ENCODE measurements around the gene TP73.

The TP73 gene

DNA sequence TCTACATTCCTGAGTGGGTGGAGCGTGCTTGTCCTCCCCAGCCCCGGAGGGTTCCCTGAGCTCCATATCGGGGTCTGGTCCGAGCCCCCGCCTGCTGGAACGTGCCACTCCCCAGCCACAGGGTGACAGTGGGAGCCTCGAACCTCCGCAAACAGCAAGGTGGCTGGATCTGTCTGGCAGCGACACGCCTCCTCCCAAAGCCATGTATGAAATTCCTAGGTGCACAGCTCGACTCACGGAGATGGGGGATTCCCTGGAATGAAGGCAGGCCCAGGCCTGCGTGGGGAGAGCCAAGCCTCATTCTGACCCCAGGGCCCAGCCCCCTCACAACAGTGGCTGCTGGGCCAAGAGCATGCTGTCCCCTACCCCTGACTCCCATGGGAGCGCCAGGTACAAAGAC, 32.9 kb downstream of the TP73 start:
- no peak for DNase-seq (ENCODE audit: low read depth in 1 of 2, low spot score in 1 of 2)

DNA sequence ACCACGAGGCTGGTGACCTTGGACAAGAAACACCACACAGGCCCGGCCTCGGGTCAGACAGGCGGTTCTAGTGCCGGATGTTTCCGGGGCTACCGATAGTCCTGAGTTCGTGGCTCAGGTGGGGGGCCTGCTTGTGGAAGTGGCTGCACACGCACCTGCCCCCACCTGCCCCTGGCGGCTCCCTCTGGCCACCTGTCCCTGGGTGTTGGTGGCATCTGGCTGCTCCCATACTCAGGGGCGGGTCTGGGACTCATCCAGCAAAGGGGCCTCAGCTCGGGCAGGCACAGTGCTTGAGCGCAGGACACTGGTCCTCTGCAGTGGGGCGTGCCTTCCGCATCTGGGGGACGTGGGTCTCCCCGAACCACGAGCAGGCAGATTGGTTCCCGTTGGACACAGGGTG, 33.6 kb downstream of the TP73 start:
- DNase-seq (ENCODE audit: low read depth in 1 of 2, low spot score in 1 of 2) = no peak

DNA sequence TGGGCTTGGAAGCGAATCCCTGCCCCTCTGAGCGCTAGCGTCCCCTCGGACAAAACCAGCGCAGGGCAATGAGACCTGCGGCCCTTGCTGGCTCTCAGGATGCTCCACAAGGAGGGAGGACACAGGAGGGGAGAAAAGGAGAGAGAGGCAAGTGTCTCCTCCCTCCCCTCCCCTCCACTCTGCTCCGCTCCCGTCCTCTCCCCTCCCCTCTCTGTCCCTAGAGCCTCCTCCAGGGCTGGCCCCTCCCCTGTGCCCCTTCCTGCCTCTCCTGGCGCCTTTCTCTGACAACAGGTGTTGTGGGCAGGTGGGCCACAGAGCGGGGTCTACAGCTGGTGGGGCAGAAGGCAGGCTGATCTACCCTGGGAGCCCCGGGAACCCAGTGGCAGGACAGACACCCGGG, 35.2 kb downstream of the TP73 start:
- no peak for DNase-seq (ENCODE audit: low read depth in 1 of 2, low spot score in 1 of 2)

GRCh38 chr1:3688356-3689137, 36.2 kb downstream of the TP73 start:
- no peak for DNase-seq (ENCODE audit: low read depth in 1 of 2, low spot score in 1 of 2)

GRCh38 chr1:3689138-3689750, 36.9 kb downstream of the TP73 start:
- DNase-seq (ENCODE audit: low read depth in 1 of 2, low spot score in 1 of 2) = no peak

GRCh38 chr1:3690282-3691065, 38.2 kb downstream of the TP73 start:
- DNase-seq (ENCODE audit: low read depth in 1 of 2, low spot score in 1 of 2) = no peak

DNA sequence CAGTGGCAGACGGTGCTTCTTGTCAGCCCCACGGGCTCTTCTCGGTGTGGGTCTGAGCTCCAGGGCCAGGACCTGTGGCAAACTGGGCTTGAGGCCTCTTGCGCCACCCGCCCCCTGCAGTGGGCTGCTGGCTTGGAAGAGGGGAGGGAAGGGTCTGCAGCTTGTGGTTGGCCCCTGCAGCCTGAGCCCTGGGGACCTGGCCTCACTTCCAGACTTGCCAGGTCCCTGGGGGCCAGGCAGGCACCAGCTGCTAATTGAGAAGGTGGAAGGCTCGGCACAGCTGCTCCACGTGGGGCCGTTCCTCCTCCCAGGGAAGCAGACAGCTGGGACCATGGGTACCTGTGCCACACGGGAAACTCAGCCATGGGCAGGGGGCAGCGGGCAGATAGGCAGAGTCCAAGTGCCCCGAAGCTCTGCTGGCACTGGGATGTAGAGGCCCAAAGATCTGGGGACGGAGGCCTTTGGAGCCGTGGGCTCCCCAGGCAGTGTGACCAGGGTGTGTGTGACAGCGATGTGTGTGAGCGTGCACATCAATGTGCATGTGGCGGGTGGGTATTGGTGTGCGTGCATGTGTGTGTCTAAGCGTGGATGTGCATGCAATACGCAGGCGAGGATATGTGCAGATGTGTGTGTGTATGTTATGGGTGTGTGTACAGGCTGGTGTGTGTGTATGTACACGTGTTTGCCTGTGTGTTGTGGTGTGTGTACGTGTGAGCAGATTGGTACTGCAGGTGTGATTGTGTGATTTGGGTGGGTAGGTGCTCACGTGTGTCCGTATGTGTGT, 39.3 kb downstream of the TP73 start:
- no peak for DNase-seq (ENCODE audit: low read depth in 1 of 2, low spot score in 1 of 2)

DNA sequence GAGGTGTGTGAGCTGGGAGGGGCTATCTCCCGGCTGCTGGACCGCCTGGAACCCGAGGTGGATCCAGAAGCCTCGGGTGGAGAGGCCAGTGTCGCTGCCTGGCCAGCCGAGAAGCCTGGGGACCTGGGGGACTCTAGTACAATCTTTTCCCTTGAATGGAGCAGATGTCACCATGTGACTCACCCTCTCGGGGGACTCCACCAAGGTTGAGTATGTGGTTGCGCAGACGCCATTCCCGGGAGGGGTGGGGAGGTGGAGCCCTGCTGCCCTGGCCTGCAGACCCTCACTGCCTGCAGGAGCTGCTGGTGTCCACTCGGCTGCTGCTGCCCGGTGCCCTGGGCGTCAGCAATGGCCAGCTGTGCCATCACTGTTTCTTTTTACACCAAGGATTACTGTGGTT, 40.3 kb downstream of the TP73 start:
- no peak for DNase-seq (ENCODE audit: low read depth in 1 of 2, low spot score in 1 of 2)

GRCh38 chr1:3693321-3693720, 41.0 kb downstream of the TP73 start:
- DNase-seq (ENCODE audit: low read depth in 1 of 2, low spot score in 1 of 2) = no peak

DNA sequence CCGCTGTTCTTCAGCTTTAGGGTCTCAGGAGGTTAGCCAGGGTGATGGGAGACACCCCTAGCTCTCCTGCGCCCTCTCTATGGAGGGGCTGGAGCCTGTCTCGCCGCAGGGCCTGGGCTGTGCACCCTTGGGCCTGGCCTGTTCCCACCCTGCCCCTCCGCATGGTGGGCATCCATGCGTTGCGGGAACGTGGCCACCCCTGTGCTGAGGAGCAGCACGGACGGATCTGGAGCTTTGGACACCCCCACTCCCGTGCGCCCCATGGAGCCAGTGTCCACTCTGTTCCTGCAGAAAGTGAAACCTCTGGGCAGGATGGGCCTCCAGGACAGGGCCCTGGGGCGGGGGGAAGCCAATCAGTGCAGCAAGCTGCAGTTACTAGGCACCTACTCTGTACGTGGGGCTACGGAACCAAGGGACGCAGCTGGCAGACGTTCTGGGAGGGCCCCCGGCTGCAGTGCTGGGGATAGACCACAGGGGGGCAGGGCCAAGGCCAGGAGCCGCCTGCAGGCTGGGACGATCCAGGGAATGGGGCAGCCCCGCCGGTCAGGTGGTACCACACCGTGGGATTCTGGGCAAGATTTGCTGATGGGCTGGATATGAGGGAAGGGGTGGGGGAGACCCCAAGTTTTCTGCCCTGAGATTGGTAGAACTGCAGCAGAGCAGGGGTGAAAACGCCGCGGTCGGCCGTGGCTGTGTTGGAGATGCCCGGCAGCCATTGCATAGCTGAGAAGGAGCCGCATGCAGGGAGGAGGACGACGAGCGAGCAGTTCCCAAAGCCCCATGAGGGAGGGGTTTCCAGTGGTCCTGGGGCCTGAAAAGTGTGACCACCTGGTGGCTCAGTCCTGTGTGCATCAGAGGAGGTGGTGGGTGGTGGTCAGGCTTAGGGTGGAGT, 43.3 kb downstream of the TP73 start:
- peak in 1 of 2 donors; percentile 24 for DNase-seq (ENCODE audit: low read depth in 1 of 2, low spot score in 1 of 2)

- DNase-seq (ENCODE audit: low read depth in 1 of 2, low spot score in 1 of 2) = no peak
These were observed 44.4 kb downstream of the TP73 start for GRCh38 chr1:3696689-3697088.

- no peak for DNase-seq (ENCODE audit: low read depth in 1 of 2, low spot score in 1 of 2)
These were observed 44.8 kb downstream of the TP73 start for GRCh38 chr1:3697104-3697503.

- no peak for DNase-seq (ENCODE audit: low read depth in 1 of 2, low spot score in 1 of 2)
These were observed 45.5 kb downstream of the TP73 start for GRCh38 chr1:3697810-3698209.

GRCh38 chr1:3698660-3699408, 46.5 kb downstream of the TP73 start:
- no peak for DNase-seq (ENCODE audit: low read depth in 1 of 2, low spot score in 1 of 2)

DNA sequence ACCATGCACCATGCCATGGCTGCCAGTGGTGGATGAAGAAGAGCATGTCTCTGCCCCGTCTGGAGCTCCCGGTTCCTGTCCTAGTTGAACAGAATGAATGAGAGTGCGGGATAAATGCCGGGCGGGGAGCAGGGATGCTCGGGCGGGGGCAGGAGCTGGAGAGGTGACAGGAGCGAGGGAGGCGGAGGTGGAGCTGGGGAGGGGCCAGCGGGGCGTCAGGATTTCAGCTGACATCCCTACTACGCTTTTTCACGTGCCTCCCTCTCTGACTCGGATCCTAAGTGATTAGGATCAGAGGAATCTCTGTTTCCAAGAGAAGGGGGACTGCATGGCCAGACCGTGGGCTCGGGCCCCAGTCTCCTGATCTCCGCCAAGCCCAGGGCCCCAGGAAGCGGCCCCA, 47.3 kb downstream of the TP73 start:
- no peak for DNase-seq (ENCODE audit: low read depth in 1 of 2, low spot score in 1 of 2)

- no peak for DNase-seq (ENCODE audit: low read depth in 1 of 2, low spot score in 1 of 2)
These were observed 48.3 kb downstream of the TP73 start for GRCh38 chr1:3700631-3701030.

DNA sequence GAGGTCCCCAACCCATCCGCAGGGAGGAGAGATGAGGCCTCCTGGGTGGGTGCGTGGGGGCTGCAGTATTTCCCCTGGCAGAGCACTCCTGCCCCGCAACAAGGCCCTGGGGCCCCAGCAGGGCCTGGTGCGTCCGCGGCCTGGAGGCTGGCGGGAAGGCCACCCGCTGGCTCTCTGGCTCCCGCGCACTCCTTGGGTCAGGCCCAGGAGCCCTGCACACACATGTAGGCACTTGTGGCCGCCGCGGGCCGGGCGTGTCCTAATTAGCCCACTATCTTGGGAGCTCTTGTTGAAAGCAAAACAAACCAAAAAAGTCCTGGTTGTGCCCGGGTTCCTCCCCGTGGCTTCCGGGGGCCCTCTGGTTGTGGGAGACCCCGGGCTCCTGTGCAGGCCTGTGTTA, 50.2 kb downstream of the TP73 start:
- no peak for DNase-seq (ENCODE audit: low read depth in 1 of 2, low spot score in 1 of 2)

DNA sequence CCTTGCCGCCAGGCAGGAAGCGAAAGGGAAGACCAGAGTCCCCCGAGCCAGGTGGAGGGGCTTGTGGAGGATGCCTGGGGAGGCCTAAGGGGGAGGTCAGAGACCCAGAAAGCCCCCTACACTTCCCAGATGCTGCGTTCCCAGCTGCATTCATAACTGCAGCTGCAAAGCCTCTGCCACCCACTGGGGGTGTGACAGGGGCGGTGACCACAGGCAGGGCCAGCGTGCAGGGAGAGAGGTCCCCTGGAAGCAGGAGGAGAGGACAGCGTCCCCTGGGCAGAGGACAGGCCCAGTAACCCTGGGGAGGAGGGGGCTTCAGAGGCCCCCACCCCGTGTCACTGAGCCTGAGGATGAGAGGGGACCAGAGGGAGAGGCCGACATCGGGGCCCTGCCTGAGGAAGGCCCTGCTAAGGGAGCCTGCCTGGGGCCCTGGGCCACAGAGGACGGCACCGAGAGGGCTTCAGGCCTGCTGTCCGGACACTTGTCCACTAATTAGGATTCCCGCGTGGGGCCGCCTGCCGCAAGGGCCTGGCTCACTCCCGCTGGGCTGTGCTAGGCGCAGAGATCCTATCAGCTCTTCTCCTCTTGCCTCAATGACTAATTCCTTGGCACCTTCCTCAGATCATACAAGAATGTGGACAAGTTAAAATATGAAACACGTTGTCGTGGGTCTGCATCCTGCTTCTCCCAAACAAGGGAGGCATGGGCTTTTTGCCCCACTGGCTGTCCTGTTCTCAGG, 50.8 kb downstream of the TP73 start:
- no peak for DNase-seq (ENCODE audit: low read depth in 1 of 2, low spot score in 1 of 2)

GRCh38 chr1:3703786-3704371, 51.6 kb downstream of the TP73 start:
- no peak for DNase-seq (ENCODE audit: low read depth in 1 of 2, low spot score in 1 of 2)
